GM23338 (cell line): ENCODE measurements around the gene DNAJC4.

Experiments used
- CREB1 ChIP-seq: fragments of 250-450 bp; sonication (Bioruptor Pico); IDR thresholded peaks from 2 replicates; pipeline ENCODE4 v1.5.0; 2020; ENCODE audit warnings: low read depth, mild to moderate bottlenecking, moderate library complexity
- EZH2 ChIP-seq: fragments of 200-600 bp; sonication (generic); IDR thresholded peaks from one replicate; pipeline ENCODE4 v1.8.0; 2017; ENCODE audit warnings: antibody characterized with exemption, mild to moderate bottlenecking, low read depth; ENCODE audit not compliant: unreplicated experiment
- EZH2phosphoT487 ChIP-seq: fragments of 200-600 bp; sonication (generic); IDR thresholded peaks from one replicate; pipeline ENCODE4 v1.8.1; 2018; ENCODE audit warnings: antibody characterized with exemption; ENCODE audit not compliant: unreplicated experiment
- JUNB ChIP-seq: IDR thresholded peaks from one replicate; pipeline ENCODE4 v1.6.1; 2016; ENCODE audit warnings: antibody characterized with exemption; ENCODE audit not compliant: unreplicated experiment
- POLR2AphosphoS5 ChIP-seq: IDR thresholded peaks from 2 replicates; pipeline ENCODE4 v1.6.1; 2016; ENCODE audit warnings: antibody characterized with exemption, low read depth
- ZNF114 ChIP-seq: fragments of 250-450 bp; sonication (Bioruptor Pico); IDR thresholded peaks from 2 replicates; pipeline ENCODE4 v1.5.0; 2020; ENCODE audit warnings: mild to moderate bottlenecking, moderate library complexity
- TF ChIP-seq, protein P1 (sequence below), 2 experiments: fragments of 200-600 bp in 1 of 2; sonication (generic) in 1 of 2; conservative IDR thresholded peaks; 2 replicates each; pipeline versions ENCODE4 v1.5.1 to v1.6.1; 2016 to 2017; ENCODE audit warnings: antibody characterized with exemption in 2 of 2, low read depth in 2 of 2, mild to moderate bottlenecking in 2 of 2, moderate library complexity in 1 of 2
- TF ChIP-seq, protein P2 (sequence below): IDR thresholded peaks from one replicate; pipeline ENCODE4 v1.6.1; 2018; ENCODE audit warnings: antibody characterized with exemption; ENCODE audit not compliant: unreplicated experiment

DNA sequence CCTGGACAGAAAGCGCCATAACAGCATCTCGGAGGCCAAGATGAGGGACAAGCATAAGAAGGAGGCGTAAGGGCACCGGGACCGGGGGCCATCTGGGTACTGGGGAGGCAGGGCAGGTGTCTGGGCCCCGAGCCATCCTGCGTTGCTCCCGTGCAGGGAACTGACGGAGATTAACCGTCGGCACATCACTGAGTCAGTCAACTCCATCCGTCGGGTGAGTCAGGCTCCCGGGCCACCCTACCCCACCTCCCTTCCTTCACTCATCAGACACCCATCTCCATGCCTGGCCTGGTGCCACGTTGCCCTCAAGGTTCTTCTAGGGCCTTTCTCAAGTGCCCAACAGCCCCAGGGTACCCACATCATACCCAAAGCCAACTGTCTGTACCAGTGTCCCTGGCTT, 36.0 kb downstream of the DNAJC4 start:
- TF ChIP-seq EZH2, result no peak
- no peak for TF ChIP-seq POLR2AphosphoS5
- no peak for TF ChIP-seq ZNF114 (CRISPR knock-in tag)
- TF ChIP-seq, protein P1, sequence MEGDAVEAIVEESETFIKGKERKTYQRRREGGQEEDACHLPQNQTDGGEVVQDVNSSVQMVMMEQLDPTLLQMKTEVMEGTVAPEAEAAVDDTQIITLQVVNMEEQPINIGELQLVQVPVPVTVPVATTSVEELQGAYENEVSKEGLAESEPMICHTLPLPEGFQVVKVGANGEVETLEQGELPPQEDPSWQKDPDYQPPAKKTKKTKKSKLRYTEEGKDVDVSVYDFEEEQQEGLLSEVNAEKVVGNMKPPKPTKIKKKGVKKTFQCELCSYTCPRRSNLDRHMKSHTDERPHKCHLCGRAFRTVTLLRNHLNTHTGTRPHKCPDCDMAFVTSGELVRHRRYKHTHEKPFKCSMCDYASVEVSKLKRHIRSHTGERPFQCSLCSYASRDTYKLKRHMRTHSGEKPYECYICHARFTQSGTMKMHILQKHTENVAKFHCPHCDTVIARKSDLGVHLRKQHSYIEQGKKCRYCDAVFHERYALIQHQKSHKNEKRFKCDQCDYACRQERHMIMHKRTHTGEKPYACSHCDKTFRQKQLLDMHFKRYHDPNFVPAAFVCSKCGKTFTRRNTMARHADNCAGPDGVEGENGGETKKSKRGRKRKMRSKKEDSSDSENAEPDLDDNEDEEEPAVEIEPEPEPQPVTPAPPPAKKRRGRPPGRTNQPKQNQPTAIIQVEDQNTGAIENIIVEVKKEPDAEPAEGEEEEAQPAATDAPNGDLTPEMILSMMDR (conservative IDR thresholded peaks at IDR 0.05; ENCODE audit: low read depth in 2 of 2), result no peak
- TF ChIP-seq EZH2phosphoT487, result no peak
- no peak for TF ChIP-seq CREB1 (CRISPR knock-in tag)
- TF ChIP-seq JUNB, result no peak
- TF ChIP-seq, protein P2, sequence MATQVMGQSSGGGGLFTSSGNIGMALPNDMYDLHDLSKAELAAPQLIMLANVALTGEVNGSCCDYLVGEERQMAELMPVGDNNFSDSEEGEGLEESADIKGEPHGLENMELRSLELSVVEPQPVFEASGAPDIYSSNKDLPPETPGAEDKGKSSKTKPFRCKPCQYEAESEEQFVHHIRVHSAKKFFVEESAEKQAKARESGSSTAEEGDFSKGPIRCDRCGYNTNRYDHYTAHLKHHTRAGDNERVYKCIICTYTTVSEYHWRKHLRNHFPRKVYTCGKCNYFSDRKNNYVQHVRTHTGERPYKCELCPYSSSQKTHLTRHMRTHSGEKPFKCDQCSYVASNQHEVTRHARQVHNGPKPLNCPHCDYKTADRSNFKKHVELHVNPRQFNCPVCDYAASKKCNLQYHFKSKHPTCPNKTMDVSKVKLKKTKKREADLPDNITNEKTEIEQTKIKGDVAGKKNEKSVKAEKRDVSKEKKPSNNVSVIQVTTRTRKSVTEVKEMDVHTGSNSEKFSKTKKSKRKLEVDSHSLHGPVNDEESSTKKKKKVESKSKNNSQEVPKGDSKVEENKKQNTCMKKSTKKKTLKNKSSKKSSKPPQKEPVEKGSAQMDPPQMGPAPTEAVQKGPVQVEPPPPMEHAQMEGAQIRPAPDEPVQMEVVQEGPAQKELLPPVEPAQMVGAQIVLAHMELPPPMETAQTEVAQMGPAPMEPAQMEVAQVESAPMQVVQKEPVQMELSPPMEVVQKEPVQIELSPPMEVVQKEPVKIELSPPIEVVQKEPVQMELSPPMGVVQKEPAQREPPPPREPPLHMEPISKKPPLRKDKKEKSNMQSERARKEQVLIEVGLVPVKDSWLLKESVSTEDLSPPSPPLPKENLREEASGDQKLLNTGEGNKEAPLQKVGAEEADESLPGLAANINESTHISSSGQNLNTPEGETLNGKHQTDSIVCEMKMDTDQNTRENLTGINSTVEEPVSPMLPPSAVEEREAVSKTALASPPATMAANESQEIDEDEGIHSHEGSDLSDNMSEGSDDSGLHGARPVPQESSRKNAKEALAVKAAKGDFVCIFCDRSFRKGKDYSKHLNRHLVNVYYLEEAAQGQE, result no peak
